ENCODE data around the gene PAGE5.

DNA sequence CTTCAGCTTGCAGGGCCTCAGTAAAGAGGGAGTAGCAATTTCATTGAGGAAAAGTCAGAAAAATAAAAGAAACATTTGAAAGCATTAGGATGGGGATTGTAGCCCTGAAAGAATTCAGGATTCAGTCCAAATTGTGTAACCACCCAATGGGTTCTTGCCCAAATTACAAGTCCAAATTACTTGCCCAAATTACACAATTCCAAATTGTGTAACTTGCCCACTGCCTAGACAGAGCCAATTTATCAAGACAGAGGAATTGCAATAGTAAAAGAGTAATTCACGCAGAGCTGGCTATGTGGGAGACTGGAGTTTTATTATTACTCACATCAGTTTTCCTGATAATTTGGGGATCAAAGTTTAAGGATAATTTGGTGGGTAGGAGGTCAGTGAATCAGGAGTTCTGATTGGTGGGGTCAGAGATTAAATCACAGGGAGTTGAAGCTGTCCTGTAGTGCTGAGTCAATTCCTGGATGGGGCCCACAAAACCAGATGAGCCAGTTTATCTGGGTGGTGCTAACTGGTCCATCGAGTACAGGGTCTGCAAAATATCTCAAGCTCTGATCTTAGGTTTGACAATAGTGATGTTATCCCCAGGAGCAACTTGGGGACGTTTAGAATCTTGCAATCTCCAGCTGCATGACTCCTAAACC lies 18.1 kb upstream of the PAGE5 start:
- TF ChIP-seq, protein P1, sequence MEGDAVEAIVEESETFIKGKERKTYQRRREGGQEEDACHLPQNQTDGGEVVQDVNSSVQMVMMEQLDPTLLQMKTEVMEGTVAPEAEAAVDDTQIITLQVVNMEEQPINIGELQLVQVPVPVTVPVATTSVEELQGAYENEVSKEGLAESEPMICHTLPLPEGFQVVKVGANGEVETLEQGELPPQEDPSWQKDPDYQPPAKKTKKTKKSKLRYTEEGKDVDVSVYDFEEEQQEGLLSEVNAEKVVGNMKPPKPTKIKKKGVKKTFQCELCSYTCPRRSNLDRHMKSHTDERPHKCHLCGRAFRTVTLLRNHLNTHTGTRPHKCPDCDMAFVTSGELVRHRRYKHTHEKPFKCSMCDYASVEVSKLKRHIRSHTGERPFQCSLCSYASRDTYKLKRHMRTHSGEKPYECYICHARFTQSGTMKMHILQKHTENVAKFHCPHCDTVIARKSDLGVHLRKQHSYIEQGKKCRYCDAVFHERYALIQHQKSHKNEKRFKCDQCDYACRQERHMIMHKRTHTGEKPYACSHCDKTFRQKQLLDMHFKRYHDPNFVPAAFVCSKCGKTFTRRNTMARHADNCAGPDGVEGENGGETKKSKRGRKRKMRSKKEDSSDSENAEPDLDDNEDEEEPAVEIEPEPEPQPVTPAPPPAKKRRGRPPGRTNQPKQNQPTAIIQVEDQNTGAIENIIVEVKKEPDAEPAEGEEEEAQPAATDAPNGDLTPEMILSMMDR (conservative IDR thresholded peaks at IDR 0.05; ENCODE audit: low read length), result no peak
- no peak for TF ChIP-seq EZH2phosphoT487 (IDR thresholded peaks at IDR 0.05; ENCODE audit: borderline replicate concordance, low read depth, low read length)
